Forelimb muscle (tissue), 1 donor: ENCODE results near the gene GSC2. TPM values are rescaled to one million over a fixed set of nuclear protein-coding genes. Genes with fewer than 3 reads are reported as not detected.

Experiments used
- DNase-seq: peaks from one replicate; pipeline ENCODE4 v3.0.0-alpha.2; 2013; ENCODE audit warnings: low read depth
- polyA plus RNA-seq: library from polyadenylated mRNA; unstranded; fragments of 120-200 nt; gene quantifications from one replicate; pipeline ENCODE4 v1.2.1, GENCODE V29; 2013; ENCODE audit not compliant: insufficient read length

The GSC2 gene, protein sequence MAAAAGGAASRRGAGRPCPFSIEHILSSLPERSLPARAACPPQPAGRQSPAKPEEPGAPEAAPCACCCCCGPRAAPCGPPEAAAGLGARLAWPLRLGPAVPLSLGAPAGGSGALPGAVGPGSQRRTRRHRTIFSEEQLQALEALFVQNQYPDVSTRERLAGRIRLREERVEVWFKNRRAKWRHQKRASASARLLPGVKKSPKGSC
- polyA plus RNA-seq = not detected

DNA sequence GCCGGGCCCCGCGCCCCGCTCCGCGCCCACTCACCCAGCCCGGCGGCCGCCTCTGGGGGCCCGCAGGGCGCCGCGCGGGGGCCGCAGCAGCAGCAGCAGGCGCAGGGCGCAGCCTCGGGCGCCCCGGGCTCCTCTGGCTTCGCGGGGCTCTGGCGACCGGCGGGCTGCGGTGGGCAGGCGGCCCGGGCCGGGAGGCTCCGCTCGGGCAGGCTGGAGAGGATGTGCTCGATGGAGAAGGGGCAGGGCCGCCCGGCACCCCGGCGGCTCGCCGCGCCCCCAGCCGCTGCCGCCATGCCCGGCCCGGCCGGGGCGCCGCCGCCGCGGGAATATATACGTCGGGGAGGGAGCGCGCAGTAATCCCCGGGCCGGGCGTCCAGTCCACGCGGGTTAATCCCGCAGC is at the start of gene GSC2:
Gene GSC2, minus strand, starts transcription at position 302 of the 400 bp plus-strand sequence. Its CDS starts 9 bp downstream, at position 293.
- no peak for DNase-seq

DNA sequence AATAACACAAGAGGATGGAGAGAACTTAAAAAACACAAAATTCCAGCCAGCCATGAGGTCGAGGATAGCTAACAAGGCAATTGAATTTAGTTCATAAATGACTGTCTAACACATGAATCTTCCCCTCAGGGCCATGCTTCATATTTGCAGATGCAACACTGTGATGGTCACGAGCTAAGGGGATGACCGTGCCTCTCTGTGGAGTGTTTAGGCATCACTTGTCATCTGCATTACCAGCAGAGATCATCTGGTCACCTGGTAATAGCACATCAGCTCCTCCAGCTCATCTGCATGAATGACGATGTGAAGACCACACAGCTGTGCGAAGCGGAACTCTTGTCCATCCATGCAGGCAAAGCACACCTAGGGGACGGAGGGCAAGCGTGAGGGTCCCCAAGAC is 49.4 kb upstream of the GSC2 start:
- DNase-seq = no peak

DNA sequence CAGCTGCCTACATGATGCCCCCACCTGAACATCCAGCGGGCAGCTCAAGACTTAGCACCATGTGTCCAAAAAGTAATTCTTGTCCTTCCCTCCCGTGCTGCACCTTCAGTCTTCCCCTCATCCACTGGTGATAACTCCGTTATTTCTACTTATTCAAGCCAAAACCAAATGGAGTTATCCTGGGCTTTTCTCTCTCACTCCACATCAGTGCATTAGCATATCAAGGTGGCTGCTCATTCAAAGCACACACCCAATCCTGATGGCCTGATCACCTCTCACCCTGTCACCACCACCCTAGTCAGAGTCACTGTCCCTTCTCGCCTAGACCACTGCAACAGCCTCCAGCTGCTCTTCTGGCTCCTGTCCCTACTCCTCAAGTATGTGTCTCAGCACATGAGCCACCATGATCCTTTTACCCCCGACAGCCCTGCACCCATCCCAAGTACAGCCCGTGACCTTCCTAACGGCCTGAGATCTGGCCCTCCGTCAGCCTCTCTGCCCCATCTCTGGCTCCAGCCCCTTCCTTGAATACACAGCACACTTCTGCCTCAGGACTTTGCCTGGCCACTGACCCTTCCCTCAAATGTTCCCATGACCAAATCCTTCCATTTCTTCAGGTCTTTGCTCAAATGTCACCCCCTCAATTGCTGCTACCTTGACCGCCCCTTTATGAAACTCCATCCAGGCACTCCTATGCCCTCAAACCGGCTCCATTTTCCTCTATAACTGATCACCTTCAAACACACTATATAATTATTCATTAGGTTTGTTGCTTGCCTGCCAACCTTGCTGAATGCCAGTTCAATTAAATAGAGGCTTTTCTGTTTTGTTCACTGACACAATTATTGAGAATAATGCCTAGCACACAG is 48.1 kb upstream of the GSC2 start:
- no peak for DNase-seq

DNA sequence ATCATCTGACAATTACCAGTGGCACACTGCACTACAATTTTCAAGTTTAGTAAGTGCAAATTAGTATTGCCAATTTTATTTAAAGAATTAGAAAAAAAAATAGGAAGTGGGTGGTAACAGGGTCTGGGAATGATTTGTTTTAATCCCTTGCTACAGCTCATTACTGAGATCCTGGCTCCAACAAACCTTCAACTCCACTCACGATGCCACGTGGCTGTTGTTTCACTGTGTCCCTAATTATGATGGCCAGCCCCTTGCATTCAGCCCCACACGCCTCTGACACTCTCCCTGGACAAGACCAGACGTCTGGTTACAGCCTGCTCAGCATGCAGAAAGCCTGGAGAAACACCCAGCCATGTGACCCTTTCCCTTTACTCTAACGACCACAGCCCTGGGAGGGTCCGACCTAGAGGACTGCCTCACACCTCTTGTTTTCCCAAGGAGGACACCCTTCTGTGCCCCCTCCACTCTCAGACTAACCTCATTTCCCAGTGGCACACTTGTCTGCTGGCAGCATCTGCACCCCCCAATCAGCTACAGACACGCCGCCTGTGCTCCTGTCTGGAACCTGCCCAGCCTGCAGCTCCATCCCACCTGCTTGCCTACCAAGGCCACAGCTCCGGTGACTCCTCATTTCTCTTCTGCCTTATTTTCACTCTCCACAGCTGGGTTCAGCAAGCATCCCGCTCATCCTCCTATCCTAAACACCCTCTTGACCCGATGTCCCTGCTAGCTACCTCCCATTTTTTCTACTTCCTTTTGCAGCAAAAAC is 46.9 kb upstream of the GSC2 start:
- no peak for DNase-seq

DNA sequence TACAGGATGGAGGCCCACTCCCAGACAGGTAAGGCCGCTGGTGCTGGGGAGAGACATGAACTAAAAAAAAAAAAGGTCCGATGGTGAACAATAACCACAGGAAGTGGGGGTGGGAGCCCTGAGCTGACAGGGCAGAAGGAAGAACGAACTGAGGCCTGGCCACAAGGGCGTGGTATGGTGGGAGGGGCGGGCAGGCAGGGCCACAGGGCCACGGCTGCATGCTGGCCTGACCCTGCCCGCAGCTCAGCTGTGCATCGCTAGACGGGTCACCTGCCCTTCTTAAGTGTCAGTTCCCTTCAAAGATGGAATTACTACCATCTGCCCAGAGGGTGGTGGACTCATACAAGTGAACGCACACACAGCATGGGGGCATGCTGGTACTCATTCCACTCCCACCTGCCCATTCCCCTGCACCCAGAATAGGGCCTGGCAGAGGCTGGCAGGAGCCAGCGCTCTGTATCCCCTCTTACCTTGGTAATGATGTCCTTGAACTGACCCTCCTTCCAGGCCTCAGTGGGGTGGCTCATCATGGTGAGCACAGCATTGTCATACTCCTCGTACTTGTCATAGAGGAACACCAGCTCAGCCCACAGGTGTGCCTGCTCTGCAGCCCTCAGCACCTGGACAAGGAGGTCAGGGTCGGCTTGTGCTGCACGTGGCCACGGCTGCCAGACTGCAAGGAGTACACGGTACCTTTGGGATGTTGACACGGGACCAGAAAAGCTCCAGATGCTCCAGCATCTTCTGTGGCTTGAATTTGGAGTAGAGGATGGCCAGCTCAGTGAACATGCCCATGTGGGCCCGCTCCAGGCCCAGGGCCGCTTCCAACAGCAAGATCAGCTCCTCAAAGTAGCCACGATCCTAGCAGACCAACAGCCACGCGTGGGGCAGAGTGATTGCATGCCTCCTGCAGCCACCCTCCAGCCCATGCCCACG is 46.0 kb upstream of the GSC2 start:
- DNase-seq = no peak

DNA sequence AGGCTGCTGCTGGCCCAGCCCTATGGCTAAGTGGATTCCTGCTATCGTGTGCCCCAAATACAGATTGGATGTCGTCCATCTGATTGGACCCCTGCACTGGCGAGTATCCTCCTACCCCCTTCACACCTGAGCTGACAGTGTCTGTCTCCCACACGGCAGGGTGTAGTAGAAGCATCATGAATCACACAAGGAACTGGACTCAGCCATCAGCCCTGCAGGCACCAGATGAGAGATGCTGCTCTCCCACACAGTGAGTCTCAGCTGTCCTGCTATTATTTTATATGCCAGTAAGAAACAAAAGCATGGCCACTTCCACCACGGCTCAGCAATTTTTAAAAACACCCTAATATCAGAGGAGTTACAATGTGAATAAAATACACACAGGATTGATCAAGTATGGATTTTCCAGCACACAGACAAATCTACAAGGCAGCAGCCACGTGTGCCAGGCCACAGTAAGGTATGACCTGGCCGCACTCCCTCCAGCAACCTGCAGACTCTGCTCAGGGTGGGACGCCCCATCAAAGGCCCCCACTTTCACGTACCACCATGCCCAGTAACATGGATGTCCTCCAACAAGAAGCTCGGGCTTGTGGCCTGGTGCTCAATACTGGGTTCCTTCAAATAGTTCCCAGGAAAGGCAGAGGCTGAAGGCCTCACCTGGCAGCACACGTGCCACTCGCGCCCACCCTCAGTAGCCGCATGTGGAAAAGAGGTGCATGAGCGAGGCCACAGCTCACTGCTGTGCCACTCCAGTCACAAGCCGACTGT is 44.9 kb upstream of the GSC2 start:
- DNase-seq = no peak

DNA sequence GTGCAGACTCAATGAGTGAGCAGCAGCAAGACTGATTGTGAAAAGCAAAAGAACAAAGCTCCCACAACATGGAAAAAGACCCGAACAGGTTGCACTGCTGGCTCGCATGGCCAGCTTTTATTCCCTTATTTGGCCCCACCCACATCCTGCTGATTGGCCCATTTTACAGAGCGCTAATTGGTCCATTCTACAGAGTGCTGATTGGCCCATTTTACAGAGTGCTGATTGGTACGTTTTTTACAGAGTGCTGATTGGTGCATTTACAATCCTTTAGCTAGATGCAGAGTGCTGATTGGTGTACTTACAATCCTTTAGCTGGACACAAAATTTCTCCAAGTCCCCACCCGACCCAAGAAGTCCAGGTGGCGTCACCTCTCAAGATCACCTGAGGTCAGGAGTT is 43.8 kb upstream of the GSC2 start:
- no peak for DNase-seq

DNA sequence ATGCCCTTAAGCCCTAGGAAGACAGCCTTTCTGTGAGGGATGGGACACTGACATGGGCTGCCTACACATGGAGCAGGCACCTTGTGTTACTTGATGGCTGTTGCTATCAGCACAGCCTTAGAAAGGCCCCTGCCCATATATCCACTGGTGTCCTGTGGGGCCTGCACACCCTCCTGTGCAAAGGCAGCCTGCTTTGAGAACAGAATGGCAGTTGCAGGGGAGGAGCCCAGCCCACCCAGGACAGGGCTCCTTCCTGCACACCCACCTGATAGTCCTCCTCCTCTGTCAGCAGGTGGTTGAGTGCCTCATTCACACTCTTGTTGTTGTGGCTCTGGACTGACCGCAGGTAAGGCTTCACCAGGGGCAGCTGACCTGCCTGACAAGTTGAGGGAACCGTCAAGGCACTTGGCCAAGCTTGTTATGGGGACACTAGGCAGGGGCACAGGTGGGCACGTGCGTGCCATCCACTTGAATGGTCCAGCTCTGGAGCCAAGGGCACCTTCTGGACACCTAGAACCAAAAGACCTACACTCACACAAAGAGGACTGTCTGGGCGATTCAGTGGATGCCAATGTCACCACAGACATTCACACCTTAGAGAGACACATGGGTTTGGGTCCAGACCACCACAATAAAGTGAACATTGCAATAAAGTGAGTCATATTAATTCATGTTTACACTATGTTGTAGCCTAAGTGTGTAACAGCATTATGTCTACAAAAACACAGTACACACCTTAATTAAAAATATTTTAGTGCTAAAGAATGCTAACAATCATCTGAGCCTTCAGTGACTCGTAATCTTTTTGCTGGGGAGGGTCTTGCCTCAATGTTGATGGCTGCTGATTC is 37.8 kb upstream of the GSC2 start:
- no peak for DNase-seq

DNA sequence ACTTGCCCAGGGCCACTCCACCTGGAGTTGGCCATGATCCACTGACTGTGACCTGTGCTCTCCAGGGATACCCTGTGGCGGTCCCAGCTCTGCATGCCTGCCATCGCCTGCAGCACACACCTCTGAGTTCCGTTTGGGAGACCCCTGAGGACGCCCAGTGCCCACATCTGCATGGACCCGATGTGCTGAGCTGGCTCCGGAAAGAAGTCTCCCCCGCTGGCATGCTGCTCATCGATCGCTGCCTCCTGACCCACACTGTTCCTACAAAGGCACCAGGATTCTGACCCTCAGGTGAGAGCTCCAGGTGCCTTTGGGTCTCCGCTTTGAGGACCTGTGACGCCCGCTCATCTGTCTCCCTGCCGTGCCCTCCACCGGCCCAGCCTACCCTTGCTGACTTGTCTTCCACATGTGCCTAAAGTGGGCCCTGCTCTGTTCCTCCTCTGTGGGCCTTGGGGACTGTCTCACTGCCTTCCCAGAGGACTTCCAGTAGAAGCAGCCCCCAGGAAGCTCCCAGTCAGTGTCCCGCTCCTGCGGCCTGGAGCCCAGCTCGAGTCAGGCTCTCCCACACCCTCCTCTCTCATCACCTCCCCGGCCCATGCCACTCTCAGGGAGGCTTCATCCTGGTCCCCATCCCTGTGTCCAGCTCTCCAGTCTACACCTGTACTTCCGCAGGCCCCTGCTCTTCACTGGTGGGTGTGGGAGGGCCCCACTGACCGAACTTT is 34.3 kb upstream of the GSC2 start:
- DNase-seq = no peak

DNA sequence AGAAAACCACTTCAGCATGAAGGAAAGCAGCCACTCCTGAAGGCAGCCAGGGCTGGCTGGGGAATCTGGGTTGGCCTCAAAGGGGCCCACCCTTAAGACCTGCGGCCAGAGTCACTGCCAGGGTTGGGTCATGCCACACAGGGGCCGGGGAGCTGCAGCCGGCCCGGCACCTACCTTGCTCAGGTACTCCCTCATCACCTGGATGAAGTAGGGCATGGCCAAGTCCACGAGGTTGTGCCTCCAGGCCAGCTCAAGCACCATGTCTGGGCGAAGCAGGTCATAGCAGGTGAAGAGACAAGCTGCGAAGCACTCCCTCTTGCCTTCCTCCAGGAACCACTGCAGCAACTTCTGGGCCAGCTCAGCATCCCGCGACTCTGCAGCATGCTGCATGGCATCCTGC is 33.1 kb upstream of the GSC2 start:
- DNase-seq = no peak

DNA sequence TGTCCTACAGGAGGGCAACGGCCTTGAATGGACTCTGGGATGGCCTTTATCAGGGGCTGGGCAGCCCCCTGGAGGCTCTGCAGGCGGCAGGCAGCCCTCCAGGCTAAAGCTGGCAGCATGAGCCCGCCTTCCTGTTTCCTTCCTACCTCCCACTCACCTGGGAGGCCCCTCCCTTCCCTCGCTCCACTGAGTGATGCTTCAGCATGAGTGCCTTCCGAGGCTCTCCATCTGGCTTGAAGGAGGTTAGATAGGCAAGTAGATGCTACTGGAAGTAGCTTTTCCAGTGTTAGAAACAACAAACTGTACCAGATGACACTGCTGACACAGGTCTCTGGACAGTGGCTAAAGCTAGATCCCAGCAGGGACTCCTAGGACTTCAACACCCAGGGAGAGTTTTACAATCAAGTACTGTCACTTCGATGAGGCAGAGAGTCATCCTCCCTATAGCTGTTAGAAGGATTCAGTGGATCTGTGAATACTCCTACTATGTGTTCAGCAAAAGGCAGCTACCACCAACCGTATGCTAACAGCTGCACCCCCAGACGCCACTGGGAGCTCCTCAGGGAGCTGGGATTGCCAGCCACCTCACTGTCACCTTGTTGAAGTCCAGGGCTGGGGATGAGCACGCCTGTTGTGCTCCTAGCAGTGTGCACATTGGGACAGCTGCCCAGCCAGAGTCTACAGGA is 32.5 kb upstream of the GSC2 start:
- DNase-seq = no peak

DNA sequence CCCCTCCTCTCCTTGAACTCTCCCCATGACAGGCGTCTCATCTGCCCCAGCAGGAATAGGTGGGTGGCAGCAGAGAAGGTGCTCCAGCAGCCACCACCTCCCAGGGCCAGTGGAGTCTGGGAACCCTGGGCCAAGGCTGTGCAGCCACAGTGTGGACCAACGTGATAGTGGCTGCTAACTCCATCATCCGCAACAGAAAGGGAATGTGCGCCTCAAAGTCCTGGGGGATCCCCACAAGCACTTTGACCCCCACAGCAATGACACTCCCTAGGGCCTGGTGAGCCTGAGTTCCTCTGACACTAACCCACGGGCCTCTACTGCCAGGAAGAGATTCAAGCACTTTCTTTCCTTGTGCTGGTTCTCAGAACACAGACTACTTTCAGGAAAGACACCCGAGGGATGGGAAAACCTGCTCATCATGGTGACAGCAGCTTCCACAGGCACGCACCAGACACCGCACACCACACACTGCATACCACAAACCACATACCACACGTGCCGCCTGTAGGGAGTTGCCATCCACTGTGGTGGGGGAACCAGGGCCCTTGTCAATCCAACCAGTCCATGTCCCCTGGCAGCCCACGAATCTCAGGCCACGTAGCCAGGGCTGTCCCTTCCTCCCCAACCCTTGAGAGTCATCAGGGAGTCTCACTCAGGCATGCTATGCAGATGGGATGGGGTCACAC is 31.8 kb upstream of the GSC2 start:
- no peak for DNase-seq

DNA sequence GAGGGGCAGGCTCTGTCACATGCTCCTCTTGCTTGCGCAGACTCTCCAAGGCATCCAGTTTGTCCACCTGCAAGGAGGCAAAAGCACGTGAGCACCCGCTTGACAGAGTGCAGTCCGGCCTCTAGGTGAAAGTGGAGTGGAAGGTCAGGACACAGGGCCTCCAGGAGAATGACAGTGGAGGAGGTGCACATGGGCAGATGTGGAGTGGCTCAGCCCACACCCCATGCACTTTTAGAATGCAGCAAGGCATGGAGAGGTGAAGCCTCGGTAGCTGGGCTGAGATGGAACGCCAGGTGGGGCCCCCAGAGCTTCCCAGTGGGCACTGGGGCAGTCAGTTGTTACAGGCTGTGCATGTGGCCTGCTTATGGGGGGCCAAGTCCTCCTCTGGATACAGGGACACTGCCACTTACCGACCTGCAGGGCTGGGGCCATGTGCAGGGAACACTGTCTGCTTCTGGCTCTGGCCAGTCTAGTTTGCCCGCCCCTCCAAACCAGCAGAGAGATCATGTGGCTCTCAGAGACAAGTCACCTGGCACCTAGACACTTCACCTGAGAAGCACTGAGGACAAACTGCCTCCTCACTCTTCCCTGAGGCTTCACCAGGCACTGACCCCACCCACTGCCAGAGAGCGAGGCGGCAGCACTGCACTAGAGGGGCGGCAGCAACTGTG is 30.8 kb upstream of the GSC2 start:
- DNase-seq = no peak

DNA sequence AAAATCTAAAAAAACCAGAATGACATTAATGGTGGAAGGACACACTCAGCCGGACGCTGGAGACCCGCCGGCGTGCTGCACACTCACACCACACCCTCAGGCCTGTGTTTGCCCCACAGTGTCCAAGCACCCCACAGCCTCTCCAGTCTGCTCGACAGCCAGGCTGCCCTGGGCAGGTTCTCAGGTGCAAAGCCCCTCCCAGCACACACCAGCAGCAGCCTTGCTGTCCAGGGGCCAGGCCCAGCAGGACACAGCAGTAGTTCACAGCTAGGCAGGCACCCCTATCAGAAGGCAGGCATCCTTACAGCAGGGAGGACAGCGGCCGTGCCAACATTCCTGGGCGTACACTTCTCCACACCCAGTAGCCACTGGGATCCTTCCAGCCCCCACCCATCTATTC is 30.1 kb upstream of the GSC2 start:
- no peak for DNase-seq

DNA sequence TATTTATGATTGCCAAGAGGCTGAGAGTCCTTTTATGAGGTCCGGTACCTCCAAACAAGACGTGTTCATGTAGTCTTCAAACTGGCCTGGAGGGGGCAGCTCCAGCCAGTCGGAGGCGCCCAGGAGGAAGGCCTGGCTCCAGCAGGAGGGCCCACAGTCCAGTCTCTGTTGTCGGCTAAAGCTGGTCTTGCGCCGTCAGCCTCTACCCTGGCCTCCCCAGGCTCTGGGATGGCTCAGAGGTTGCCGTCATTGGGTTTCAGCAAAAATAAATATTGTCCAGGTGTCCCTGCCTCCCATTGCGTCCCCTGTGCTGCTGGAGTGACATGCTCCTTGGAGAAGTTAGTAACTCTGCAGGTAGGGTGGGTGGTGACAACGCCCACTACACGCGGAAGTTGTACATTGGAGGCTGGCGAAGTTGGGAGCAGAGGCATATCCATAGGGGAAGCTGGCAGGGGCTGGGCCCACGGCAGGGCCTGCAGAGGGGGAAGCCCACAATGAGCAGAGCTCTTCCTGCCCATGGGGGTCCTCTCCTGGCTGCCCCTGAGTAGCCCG is 29.5 kb upstream of the GSC2 start:
- peak; percentile 40 for DNase-seq

DNA sequence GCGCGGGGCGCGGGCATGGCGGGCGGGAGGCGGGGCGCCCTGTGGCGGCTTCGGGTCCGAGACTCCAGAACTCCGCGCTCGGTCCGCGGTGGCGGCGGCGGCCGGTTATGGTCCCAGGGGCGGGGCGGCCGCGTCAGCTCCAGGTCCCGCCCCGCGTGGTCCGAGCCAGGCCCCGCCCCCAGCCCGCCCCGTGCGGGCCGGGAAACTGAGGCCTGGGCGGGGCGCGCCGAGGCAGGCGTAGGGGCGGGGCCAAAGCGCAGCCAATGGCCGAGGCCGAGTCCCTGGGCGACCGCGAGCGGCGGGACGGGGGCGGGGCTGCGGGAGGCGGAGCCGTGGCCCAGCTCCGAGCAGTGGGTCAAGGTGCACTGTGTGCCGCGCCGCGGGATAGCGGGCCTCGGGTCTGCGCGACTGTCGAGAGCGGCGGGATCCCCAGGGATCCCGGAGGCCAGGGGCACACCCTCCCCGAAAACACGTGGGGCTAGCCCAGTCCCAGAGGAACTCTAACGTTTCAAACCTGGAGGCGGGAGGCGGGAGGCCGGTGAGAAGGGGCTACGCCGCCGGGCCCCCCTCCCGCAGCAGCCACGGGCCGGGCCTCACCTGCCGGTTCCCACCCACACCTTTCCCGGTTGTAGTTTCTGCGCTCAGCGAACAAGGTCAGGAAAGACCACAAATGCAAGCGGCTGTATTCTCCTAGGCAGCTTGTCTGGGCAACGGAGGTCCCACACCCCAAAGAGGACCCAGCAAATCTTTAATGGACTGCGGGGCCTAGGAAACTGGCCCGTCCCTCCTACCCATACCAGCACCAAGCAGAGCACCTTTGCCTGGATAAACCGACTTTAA is 28.8 kb upstream of the GSC2 start, which contains the start of gene SLC25A1:
Gene SLC25A1, minus strand, starts transcription at position 80 of the 840 bp plus-strand sequence. Its CDS starts 63 bp downstream, at position 17.
- DNase-seq = peak; percentile 39
